Mucosa of descending colon (tissue), 3 donors: ENCODE results near the gene CCBE1. TPM values are rescaled to one million over a fixed set of nuclear protein-coding genes. Genes with fewer than 3 reads are reported as not detected.

Experiments used
- ATAC-seq: fragments of 200-7000 bp; cut with Tn5 transposase; one replicate; pipeline ENCODE4 v1.9.1; 2020; ENCODE audit warnings: mild to moderate bottlenecking, moderate library complexity
- DNase-seq, 3 donors: peaks; one replicate each; pipeline ENCODE4 v3.0.0-alpha.2; 2020
- H3K36me3 ChIP-seq: fragments of 200-600 bp; one replicate; pipeline ENCODE4 v1.8.0; 2021; ENCODE audit warnings: low read depth, mild to moderate bottlenecking
- H3K4me1 ChIP-seq: fragments of 200-600 bp; one replicate; pipeline ENCODE4 v1.8.0; 2021; ENCODE audit warnings: low read depth, mild to moderate bottlenecking
- H3K4me3 ChIP-seq: fragments of 200-600 bp; one replicate; pipeline ENCODE4 v1.8.0; 2021; ENCODE audit warnings: mild to moderate bottlenecking
- H3K9me3 ChIP-seq: fragments of 200-600 bp; one replicate; pipeline ENCODE4 v1.8.0; 2021; ENCODE audit warnings: mild to moderate bottlenecking
- CTCF ChIP-seq: fragments of 200-600 bp; IDR thresholded peaks from one replicate; pipeline ENCODE4 v1.8.0; 2022; ENCODE audit warnings: antibody characterized with exemption, mild to moderate bottlenecking
- intact Hi-C, 2 donors: fragments of 100-400 bp; cut with DNase I in 1 of 2; cut with micrococcal nuclease in 1 of 2; formaldehyde crosslinking; loops; one replicate each; pipeline versions ENCODE4 v1.11.0 to v1.11.1; 2022; cut with DNase I, micrococcal nuclease
- total RNA-seq, 3 donors: library from RNA; stranded (reverse); fragmentation: NEBNext Ultra II Directional in 2 of 3; extraction: Animal tissue kit (Norgen Biotek cat#: 25700) in 2 of 3; gene quantifications; one replicate each; pipeline versions ENCODE4 v1.2.1 to v1.2.4, GENCODE V29; 2021 to 2023
- donor health status: DM: no; HTN: no; CAD: no; lungs with moderate emphysema.
- donor health status: DM: no; HTN: no; CAD: no.
- donor health status: DM: no; HTN: yes; CAD: no.

CCBE1 gene
- total RNA-seq, 3 donors from 2014 or later = 1.6 to 54.7 (median 2.2) TPM

DNA sequence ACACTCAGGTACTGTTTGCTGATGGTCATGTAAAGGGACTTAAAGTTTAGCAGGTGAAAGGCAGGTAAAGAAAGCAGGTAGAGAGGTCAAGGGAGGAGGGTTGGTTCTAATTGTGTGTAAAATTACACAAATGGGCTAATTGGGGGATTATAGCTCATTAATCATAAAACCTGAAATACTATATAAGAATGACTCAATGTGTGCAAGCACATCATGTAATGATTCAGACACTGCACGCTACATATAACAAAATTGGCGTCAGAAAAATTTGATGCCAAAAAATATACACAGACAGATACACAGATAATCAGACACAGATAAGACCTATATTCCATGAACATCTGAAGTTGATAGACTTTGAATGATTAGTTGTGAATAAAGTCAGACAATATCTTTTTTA lies 217.4 kb downstream of the CCBE1 start:
- no peaks in the 10 kb centered on the region for H3K36me3 ChIP-seq
- no peak for DNase-seq

DNA sequence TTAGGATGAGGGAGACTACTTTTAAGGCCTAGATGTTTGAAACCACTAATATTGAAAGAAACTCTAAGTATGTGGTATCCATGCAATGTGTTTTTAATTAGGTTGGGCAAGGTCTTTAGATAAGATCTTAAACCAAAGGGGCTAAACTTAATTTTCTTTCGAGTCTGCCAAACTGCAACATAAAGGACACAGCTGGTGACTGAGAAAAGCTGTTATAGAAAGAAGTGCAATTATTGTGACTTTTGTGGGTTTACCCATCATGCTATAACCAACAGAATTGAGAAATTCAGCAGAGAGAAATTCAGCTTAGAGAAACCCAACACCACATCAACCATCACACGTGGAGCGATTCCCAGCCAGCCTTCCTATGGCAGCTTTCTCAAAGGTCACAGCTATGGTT lies 218.6 kb downstream of the CCBE1 start:
- no peak overlapping the region for H3K4me3 ChIP-seq
- no peaks in the 10 kb centered on the region for H3K9me3 ChIP-seq
- ATAC-seq (no peak), DNase-seq (no peak)
- H3K36me3 ChIP-seq = no peaks in the 10 kb centered on the region
- TF ChIP-seq CTCF = no peak
- no peaks in the 10 kb centered on the region for H3K4me1 ChIP-seq
- intact Hi-C loops = no loop called here

More for the DNA sequence above, 217.4 kb downstream of the CCBE1 start:
- no peak for ATAC-seq
- TF ChIP-seq CTCF = no peak
- intact Hi-C loops = no loop called here
- no peak overlapping the region for H3K4me3 ChIP-seq
- no peaks in the 10 kb centered on the region for H3K9me3 ChIP-seq
- H3K4me1 ChIP-seq = no peaks in the 10 kb centered on the region

- Histone ChIP-seq H3K4me3 (no peak overlapping the region), H3K36me3 (no peaks in the 10 kb centered on the region), H3K9me3 (no peaks in the 10 kb centered on the region), H3K4me1 (no peaks in the 10 kb centered on the region)
- DNase-seq = no peak
- TF ChIP-seq CTCF = no peak
- ATAC-seq = no peak
- intact Hi-C loops = no loop called here
These were observed 219.4 kb downstream of the CCBE1 start for GRCh38 chr18:59477849-59478248.

GRCh38 chr18:59470561-59471121 lies 226.6 kb downstream of the CCBE1 start:
- H3K4me3 ChIP-seq = no peak overlapping the region
- no peaks in the 10 kb centered on the region for H3K36me3 ChIP-seq
- H3K9me3 ChIP-seq = no peaks in the 10 kb centered on the region
- DNase-seq (no peak), ATAC-seq (no peak)
- H3K4me1 ChIP-seq = no peaks in the 10 kb centered on the region
- intact Hi-C loops = no loop called here
- no peak for TF ChIP-seq CTCF

- no peaks in the 10 kb centered on the region for H3K36me3 ChIP-seq
- intact Hi-C loops = no loop called here
- DNase-seq = no peak
- no peak for TF ChIP-seq CTCF
- no peak for ATAC-seq
- no peaks in the 10 kb centered on the region for H3K4me1 ChIP-seq
- H3K4me3 ChIP-seq = no peak overlapping the region
- no peaks in the 10 kb centered on the region for H3K9me3 ChIP-seq
These were observed 227.6 kb downstream of the CCBE1 start for GRCh38 chr18:59469463-59470180.
